ENCODE data around the gene PRH2. TPM values are rescaled to one million over a fixed set of nuclear protein-coding genes. Genes with fewer than 3 reads are reported as not detected.

PRH2 gene
- polyA plus RNA-seq (2012; rRNA removed) = not detected in 2 replicates
- not detected in 2 replicates for polyA plus RNA-seq (2012; cell fraction: cytosol; rRNA removed)
- 0.20 TPM in 1 of 2 replicates, not detected in the other for polyA plus RNA-seq (2012; cell fraction: nucleus; rRNA removed)

- H3K4me1 ChIP-seq (ENCODE audit: control insufficient read depth in 1 of 2, insufficient read depth in 2 of 2, low read depth in 1 of 2, low read length in 1 of 2) = no peaks in the 10 kb centered on the region
- no peak for TF ChIP-seq USF1 (IDR thresholded peaks at IDR 0.05; ENCODE audit: borderline replicate concordance, low read depth)
- H4K20me1 ChIP-seq (ENCODE audit: insufficient read depth) = no peaks in the 10 kb centered on the region
- H3K36me3 ChIP-seq (replicated peaks in 1 of 2; ENCODE audit: control insufficient read depth in 1 of 2, insufficient read depth in 2 of 2, low read length in 1 of 2) = peaks cover 4% of the 10 kb centered on the region in 2 experiments
- ChIA-PET CTCF (no interaction called here), POLR2A (no interaction called here)
- no peaks in the 10 kb centered on the region for H3F3A ChIP-seq (replicated peaks; ENCODE audit: insufficient read depth)
- no peaks in the 10 kb centered on the region for H3K9me3 ChIP-seq
- no peak within 1 kb of the TSS for H3K27ac ChIP-seq (ENCODE audit: low read depth in 2 of 2, low read length in 1 of 2)
- H3K79me2 ChIP-seq (ENCODE audit: insufficient read depth) = no peaks in the 10 kb centered on the region
- H3K9me2 ChIP-seq = no peaks in the 10 kb centered on the region
- H3K9ac ChIP-seq = no peak within 1 kb of the TSS
- H2AFZ ChIP-seq (ENCODE audit: low read depth) = no peak within 1 kb of the TSS
- DNase-seq = no peak
- H3K4me2 ChIP-seq = no peak within 1 kb of the TSS
- H3K27me3 ChIP-seq (ENCODE audit: insufficient read depth) = no peaks in the 10 kb centered on the region
- H3K4me3 ChIP-seq (ENCODE audit: low read depth in 2 of 2, low read length in 1 of 2) = no peak within 1 kb of the TSS
- 100% methylated on average over 2 of the region's 5 CpGs for WGBS (ENCODE audit: low lambda C conversion rate)
Measured at GRCh38 chr12:10928746-10929286, at the start of gene PRH2. TSS of gene PRH2 (plus strand) at chr12:10929236. CDS start at chr12:10929274, 38 bp downstream.

- ChIA-PET POLR2A (no interaction called here), CTCF (interaction anchor here (1.7 kb wide), 1 partner anchor 11 kb away, joined by 4 read pairs; no protein-coding TSS in a partner anchor)
- Histone ChIP-seq H3K9ac (no peak within 1 kb of the TSS), H3K79me2 (ENCODE audit: insufficient read depth) (no peaks in the 10 kb centered on the region), H3K36me3 (replicated peaks in 1 of 2; ENCODE audit: control insufficient read depth in 1 of 2, insufficient read depth in 2 of 2, low read length in 1 of 2) (peaks cover 0 to 7% of the 10 kb centered on the region in 2 experiments), H3F3A (replicated peaks; ENCODE audit: insufficient read depth) (no peaks in the 10 kb centered on the region), H3K27me3 (ENCODE audit: insufficient read depth) (no peaks in the 10 kb centered on the region), H3K4me2 (no peak within 1 kb of the TSS), H3K9me3 (no peaks in the 10 kb centered on the region), H4K20me1 (ENCODE audit: insufficient read depth) (no peaks in the 10 kb centered on the region), H3K4me3 (ENCODE audit: low read depth in 2 of 2, low read length in 1 of 2) (no peak within 1 kb of the TSS), H2AFZ (ENCODE audit: low read depth) (no peak within 1 kb of the TSS), H3K4me1 (ENCODE audit: control insufficient read depth in 1 of 2, insufficient read depth in 2 of 2, low read depth in 1 of 2, low read length in 1 of 2) (no peaks in the 10 kb centered on the region), H3K27ac (ENCODE audit: low read depth in 2 of 2, low read length in 1 of 2) (no peak within 1 kb of the TSS), H3K9me2 (no peaks in the 10 kb centered on the region)
- TF ChIP-seq RAD21 (IDR thresholded peaks at IDR 0.05; ENCODE audit: low read length) (no peak), GATA2 (CRISPR knock-in tag; IDR thresholded peaks at IDR 0.05) (no peak), ZBTB33 (IDR thresholded peaks at IDR 0.05; ENCODE audit: borderline replicate concordance, low read depth) (no peak), RFX5 (IDR thresholded peaks at IDR 0.05; ENCODE audit: low read length) (no peak)
- no peak for DNase-seq
- WGBS (ENCODE audit: low lambda C conversion rate) = 98% methylated on average over 6 of the region's 6 CpGs
Measured at GRCh38 chr12:10884086-10884725, 44.8 kb upstream of the PRH2 start, which contains the start of gene PRH1. TSS of gene PRH1 (minus strand) at chr12:10884255. CDS start at chr12:10884217, 38 bp downstream.

GRCh38 chr12:10889226-10889625 is 39.8 kb upstream of the PRH2 start:
- ChIA-PET CTCF (no interaction called here), POLR2A (no interaction called here)
- TF ChIP-seq SIN3A (IDR thresholded peaks at IDR 0.05; ENCODE audit: borderline replicate concordance, low read depth, low read length) = no peak
- no peak for TF ChIP-seq FOSL2 (IDR thresholded peaks at IDR 0.05; ENCODE audit: borderline replicate concordance, low read depth)
- no peak for TF ChIP-seq CHD2 (IDR thresholded peaks at IDR 0.05; ENCODE audit: low read length, partially characterized antibody)
- no peak for TF ChIP-seq USF1 (IDR thresholded peaks at IDR 0.05; ENCODE audit: borderline replicate concordance, low read depth)
- TF ChIP-seq ZBTB33 (IDR thresholded peaks at IDR 0.05; ENCODE audit: borderline replicate concordance, low read depth) = no peak
- no peak for TF ChIP-seq GATA2 (CRISPR knock-in tag; IDR thresholded peaks at IDR 0.05)
- TF ChIP-seq MXI1 (IDR thresholded peaks at IDR 0.05; ENCODE audit: low read depth, low read length) = no peak
- no peak for TF ChIP-seq PBX3 (IDR thresholded peaks at IDR 0.05)
- TF ChIP-seq MEF2A (IDR thresholded peaks at IDR 0.05; ENCODE audit: borderline replicate concordance, low read depth) = no peak
- TF ChIP-seq TAF1 (IDR thresholded peaks at IDR 0.05; ENCODE audit: borderline replicate concordance, low read depth, low read length) = no peak

More at GRCh38 chr12:10889226-10889625, 39.8 kb upstream of the PRH2 start:
- H3K4me1 ChIP-seq (ENCODE audit: control insufficient read depth in 1 of 2, insufficient read depth in 2 of 2, low read depth in 1 of 2, low read length in 1 of 2) = no peaks in the 10 kb centered on the region
- no peak overlapping the region for H3K4me3 ChIP-seq (ENCODE audit: low read depth in 2 of 2, low read length in 1 of 2)
- H3K27ac ChIP-seq (ENCODE audit: low read depth in 2 of 2, low read length in 1 of 2) = no peak overlapping the region
- H3K27me3 ChIP-seq (ENCODE audit: insufficient read depth) = no peaks in the 10 kb centered on the region
- no peak overlapping the region for H3K9ac ChIP-seq
- no peaks in the 10 kb centered on the region for H3K9me3 ChIP-seq
- no peak overlapping the region for H2AFZ ChIP-seq (ENCODE audit: low read depth)
- DNase-seq = no peak
- H3F3A ChIP-seq (replicated peaks; ENCODE audit: insufficient read depth) = no peaks in the 10 kb centered on the region
- no peaks in the 10 kb centered on the region for H4K20me1 ChIP-seq (ENCODE audit: insufficient read depth)
- H3K4me2 ChIP-seq = no peak overlapping the region
- no peaks in the 10 kb centered on the region for H3K36me3 ChIP-seq (replicated peaks in 1 of 2; ENCODE audit: control insufficient read depth in 1 of 2, insufficient read depth in 2 of 2, low read length in 1 of 2)
- no peaks in the 10 kb centered on the region for H3K79me2 ChIP-seq (ENCODE audit: insufficient read depth)
- H3K9me2 ChIP-seq = no peaks in the 10 kb centered on the region

Data from SK-N-SH (cell line).